GM18951 (cell line): ENCODE results near the gene RHPN2.

Source experiments
- POLR2A ChIP-seq: IDR thresholded peaks from 4 replicates; pipeline ENCODE4 v1.6.1; 2011; ENCODE audit warnings: mild to moderate bottlenecking; ENCODE audit not compliant: insufficient read length, insufficient read depth; ENCODE audit errors: extremely low read depth
- in situ Hi-C: fragments of 300-500 bp; cut with MboI; formaldehyde crosslinking; loops from one replicate; pipeline ENCODE4 v1.12.0; 2022; ENCODE audit warnings: low sequenced_read_pairs, mixed read lengths, inconsistent platforms; ENCODE audit not compliant: unreplicated experiment

Gene RHPN2

DNA sequence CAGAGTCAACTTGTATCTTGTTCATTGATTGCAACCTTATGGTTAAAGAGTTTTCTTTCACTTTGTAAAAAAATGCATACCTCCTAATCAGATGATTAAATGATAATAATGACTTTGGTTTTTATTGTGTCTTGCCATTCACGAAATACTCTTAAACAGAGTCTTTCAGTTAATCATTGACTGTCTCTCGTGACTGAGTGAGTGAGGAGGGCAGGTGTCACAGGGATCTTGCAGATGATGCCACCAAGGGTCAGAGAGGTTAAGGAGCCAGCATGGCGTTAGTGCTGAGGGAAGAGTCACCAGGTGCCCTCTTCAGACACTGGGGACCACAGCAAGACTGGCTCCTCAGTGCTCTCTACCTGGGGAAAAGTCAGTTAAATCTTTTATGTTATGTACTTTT lies 24.3 kb upstream of the RHPN2 start:
- no peak for TF ChIP-seq POLR2A
- in situ Hi-C loops, result no loop called here

DNA sequence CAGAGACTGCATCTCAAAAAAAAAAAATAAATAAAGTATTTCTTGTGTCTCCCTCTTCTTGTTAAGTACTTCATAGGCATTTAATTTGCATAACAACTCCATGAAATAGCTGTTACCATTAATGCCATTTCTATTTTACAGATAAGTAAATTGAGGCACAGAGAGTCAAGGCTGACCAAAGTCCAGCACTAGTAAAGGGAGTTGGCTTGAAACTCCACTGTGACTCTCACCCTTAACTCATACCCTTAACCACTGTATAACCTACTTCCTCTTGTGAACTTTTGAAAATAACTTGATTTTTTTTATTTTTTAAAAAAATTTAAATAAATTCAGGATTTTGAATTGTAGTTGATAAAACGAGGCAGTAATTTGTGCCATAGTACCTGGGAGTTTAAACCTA lies 22.3 kb upstream of the RHPN2 start:
- TF ChIP-seq POLR2A, result no peak
- in situ Hi-C loops, result no loop called here

DNA sequence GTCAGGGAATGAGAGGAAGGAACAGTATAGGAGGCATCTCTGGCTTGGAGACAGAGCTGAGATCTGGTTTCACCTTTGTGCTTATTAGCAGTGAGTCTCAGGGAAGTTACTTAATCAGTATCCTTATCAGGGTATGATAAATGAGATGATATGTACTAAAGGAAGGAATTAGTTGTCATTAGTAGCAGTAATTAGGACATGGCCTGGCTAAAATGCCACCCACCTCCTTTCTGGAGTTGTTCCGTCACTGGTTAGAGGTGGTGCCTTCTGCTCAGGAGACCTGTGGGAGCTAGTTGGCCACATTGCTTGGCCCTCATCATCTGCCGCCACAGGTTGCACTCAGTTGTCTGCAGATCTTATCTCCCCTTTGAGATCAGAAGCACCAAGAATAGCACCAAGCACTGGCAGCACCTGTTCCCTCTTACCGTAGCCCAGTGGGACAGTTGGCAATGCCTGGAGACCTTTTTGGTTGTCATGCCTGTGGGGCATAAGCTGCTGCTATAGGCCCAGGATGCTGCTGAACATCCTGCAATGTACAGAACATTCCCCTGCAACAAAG lies 21.0 kb upstream of the RHPN2 start:
- no peak for TF ChIP-seq POLR2A
- in situ Hi-C loops, result no loop called here

DNA sequence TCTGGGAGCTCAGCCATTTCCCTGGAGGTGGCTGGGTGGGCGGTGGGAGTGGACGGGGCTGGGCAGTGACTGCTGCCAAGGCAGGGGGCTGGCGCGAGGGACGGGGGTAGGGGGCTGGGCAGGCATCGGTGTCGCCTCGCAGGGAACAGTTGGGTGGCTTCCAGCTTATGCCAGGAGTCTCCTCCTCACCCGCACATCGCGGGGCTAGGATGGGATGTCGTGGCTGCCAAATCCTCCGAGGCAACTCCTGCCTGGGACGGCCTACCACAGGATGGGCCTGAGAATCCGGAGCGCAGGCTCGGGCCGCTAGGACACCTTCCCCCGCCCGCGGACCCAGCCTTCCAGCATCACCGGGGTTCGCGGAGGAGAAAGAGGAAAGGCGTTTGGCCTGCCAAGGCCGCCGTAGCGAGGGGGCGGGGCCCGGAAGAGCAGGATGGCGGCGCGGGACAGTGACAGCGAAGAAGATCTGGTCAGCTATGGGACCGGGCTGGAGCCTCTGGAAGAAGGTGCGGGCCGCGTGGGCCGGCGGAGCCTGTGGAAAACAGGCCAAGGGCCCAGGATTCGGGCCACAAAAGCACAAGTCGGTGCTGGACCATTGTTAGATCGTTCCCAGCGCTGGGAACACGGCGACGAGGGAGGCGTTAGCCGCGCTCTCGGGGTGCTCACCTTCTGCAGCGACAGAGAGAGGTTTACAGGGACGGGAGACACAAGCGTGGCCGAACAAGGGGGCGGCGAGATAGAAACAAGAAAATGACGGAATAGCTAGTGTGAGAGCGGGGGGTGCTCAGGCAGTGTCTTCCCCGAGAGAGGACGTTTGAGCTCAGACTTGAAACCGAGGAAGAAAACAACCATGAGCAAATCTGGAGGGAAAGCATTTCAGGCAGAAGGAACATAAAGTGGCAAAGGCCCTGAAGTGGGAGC lies 16.3 kb upstream of the RHPN2 start, which contains the start of gene GPATCH1:
TSS of gene GPATCH1 (plus strand) at position 421 of the 921 bp plus-strand sequence. CDS start at position 434, 13 bp downstream.
- TF ChIP-seq POLR2A, result peak; percentile 81
- in situ Hi-C loops, result no loop called here

DNA sequence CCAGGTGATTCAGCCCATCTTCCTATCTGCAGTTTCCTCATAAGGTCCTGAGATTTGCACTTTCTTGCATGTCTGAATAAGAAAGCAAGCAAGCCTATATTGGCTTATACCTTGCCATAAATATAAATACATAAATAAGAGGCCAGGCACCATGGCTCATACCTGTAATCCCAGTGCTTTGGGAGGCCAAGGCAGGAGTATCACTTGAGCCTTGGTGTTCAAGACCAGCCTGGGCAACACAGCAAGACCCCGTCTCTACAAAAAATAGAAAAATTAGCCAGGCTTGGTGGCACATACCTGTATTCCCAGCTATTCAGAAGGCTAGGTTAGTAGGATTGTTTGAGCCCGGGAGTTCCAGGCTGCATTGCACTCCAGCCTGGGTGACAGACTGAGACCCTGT lies 10.8 kb upstream of the RHPN2 start:
- in situ Hi-C loops, result no loop called here
- TF ChIP-seq POLR2A, result no peak

DNA sequence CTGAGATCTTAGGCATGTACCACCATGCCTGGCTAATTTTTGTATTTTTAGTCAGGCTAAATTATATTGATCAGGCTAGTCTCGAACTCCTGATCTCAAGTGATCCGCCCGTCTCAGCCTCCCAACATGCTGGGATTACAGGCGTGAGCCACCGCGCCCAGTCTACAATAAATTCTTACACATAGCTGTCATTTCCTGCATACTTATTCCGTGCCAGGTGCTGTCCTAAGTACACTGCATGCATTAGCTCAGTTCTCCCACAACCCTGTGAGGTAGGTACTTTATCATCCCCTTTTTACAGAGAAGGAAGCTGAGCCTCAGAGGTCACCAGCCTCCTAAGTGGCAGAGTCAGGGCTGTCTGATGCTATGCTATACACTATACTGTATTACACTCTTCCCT lies 7.2 kb upstream of the RHPN2 start:
- in situ Hi-C loops, result no loop called here
- TF ChIP-seq POLR2A, result no peak

DNA sequence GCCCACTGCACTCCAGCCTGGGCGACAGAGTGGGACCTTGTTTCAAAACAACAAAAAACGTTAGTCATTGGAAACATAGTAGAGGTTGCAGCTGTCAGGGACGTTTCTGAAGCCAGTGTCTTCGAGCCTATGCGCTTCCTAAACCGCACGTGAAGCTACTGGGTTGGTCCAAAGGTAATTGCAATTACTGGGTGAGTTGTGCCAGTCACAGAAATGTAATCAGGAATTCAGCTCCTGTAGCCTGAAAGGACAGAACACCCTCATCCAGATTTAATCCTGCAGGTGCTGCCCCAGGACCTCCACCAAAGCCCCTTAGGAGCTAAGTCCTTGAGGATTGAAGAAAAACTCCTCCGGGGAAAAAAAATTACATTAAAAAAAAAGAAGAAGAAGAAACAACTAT lies 2.4 kb upstream of the RHPN2 start:
- no peak for TF ChIP-seq POLR2A
- in situ Hi-C loops, result no loop called here

DNA sequence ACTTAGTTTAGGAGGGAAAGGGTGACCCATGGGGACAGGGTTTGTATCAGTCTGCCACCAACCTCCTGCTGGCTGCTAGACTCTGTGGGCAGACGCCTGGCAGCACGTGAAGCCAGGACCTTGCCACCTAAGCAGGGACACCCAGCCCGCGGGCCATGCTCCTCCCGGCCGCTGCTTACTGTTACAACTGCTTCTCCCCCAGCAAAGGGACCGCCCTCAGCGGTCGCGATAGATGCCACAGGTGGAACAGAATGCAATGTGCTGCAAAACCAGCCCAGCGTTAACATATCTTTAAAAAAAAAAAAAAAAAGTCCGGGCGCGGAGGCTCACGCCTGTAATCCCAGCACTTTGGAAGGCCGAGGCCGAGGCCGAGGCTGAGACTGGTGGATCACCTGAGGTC lies 1.9 kb upstream of the RHPN2 start:
- in situ Hi-C loops, result no loop called here
- no peak for TF ChIP-seq POLR2A

DNA sequence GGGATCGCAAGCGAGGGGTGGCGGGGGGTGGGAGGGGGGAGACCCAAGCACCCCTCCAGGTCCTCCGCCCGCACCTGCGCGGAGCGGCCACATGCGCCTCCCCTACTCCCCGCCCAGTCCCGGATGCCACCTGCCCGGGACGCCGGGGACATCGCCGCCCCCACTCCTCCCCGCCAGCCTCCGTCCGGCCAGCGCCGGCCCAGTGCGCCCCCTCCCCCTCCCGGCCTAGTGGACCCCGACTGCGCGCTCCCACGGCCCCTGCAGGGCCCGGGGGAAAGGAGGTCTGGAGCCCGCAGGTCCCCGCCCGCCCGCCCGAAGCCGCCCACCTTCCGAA lies 263 bp downstream of the RHPN2 start:
- no peak for TF ChIP-seq POLR2A
- in situ Hi-C loops, result no loop called here

DNA sequence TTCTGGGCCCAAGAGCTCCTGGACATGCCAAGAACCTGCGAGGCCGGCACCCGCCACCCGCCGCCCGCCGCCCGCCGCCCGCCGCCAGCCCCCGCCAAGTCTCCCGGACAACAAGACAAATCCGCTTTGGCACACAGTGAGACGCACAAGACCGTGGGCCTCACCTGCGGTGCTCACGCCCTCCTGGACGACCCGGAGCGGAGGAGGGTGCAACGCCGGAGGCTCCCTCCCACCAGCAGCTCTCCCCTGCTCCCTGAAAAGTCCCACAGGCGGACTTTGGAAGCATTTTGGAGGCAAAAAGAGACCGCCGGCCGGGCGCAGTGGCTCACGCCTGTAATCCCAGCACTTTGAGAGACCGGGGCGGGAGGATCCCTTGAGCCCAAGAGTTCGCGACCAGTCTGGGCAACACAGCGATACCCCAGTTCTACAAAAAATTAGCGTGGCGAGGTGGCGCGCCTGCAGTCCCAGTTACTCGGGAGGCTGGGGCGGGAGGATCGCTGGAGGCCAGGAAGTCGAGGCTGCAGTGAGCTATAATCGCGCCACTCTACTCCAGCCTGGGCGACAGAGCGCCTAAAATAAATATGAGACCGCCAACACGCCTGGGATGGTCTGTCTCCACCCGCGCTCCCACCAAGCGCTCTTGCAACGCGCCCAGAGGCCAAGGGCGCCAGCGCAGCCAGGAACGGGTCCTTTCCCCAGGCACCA lies 783 bp downstream of the RHPN2 start:
- in situ Hi-C loops, result no loop called here
- no peak for TF ChIP-seq POLR2A

DNA sequence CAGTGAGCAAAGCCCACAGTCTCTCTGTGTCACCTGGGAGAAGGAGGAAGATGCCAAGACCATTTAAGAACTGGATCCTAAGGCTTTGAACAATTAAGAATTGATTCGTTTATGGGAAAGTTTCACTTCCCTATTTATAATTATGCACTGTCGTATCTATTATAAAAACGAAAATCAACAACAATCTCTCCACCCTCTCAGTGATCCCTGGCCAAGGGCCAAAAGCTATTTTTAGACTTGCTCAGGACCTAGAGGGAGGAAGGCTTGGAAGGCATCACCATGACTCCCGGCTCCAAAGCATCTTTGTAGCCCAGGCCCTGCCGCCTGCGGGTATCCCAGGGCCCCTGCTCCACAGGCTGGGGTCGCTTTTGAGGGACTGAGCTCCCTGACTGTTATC lies 1.3 kb downstream of the RHPN2 start:
- no peak for TF ChIP-seq POLR2A
- in situ Hi-C loops, result no loop called here

DNA sequence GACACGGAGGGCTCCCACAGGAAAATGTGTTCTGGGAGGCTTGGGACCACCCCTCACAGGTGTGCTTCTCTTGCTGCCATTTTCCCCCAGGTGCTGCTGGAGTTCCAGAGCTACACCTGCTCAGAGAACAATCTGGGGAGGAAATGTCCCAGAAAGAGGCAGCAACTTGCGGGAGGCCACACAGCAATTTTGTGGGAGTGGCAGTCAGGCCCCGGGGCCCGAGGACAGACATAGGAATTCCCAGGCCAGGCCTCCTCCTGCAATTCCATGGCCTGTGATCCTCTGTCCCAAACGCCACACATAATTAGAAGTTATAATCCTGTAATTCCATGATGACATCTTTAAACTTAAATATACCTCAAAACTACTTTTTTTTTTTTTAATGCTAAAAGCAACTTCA lies 1.8 kb downstream of the RHPN2 start:
- in situ Hi-C loops, result no loop called here
- TF ChIP-seq POLR2A, result no peak

DNA sequence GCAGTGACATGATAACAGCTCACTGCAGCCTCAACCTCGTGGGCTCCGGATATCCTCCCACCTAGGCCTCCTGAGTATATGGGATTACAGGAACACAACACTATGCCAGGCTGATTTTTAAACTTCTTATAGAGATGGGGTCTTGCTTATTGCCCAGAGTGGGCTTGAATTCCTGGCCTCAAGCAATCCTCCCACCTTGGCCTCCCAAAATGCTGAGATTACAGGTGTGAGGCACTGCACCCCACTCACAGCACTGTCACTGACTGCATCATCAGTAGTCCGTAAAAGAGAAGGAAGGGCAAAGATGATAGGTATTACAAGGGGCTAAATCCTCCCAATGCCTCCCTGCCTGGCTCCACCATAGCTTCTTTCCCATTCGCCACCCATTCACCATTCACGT lies 4.1 kb downstream of the RHPN2 start:
- TF ChIP-seq POLR2A, result no peak
- in situ Hi-C loops, result no loop called here

DNA sequence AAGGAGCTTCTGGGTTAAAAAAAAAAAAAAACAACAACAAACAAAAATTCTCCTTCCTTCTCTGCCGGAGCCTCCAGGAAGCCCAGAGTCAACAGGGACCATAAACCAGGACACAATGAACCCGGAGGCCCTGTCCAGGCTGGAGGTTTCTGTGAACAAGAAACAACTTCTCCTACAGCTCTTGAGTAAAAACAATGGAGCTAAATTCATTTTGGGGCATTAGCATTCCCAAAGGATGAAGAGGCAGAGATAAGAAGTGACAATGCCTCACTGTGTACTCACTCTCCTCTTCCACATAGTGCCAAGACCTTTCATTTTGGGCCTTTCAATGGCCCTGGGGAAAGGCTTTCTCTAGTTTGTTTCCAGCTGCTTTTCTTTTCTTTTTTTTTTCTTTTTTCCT lies 9.0 kb downstream of the RHPN2 start:
- TF ChIP-seq POLR2A, result no peak
- in situ Hi-C loops, result no loop called here

DNA sequence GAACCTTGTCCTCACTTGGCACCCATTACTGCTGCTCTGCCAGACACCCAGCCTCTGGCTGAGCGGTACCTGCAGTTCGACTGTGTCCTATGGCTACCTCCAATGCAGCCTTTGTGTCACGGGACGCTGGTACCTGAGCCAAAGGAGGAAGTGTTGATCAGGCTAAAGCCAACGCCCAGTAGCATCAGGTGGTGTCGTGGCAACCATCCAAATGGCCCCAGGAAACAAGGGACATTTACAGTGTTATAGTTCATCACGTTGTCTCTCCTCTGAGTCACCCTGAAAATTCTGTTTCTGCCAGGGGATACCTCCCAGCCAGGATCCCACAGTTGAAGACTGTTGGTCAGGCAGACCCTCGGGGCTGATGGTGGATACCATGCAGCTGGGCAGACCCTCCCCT lies 10.1 kb downstream of the RHPN2 start:
- in situ Hi-C loops, result no loop called here
- TF ChIP-seq POLR2A, result no peak
